GM18511 (cell line): Measurements from ENCODE around the gene TSHZ2.
"Not testable (repeated sequence)": the region's sequence is repeated elsewhere in the genome, so short reads cannot be mapped to it uniquely, and the experiment has no call there.

Experiments
- ATAC-seq: cut with Tn5 transposase; IDR thresholded peaks from one replicate; pipeline ENCODE4 v1.9.1; 2021; ENCODE audit warnings: mild to moderate bottlenecking, moderate library complexity; ENCODE audit not compliant: unreplicated experiment

TSHZ2 gene

DNA sequence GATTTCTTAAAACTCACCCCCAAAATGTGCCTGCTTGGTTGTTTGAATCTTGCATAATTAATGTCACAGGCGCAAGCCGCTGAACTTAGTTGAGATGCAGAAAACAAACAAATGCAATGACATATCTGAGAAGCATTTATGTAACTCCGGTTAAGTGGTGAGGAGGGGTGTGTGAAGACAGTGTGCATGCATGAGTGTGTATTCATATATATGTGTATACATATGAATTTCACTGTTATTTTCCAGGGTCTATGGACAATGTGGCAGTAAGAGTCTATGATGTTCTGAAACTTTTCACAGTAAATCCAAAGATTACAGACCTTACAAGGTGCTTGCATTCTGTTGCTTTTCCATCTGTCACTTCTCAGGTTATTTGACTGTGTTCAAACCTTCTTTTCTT is 518.5 kb downstream of the TSHZ2 start:
- no peak for ATAC-seq

DNA sequence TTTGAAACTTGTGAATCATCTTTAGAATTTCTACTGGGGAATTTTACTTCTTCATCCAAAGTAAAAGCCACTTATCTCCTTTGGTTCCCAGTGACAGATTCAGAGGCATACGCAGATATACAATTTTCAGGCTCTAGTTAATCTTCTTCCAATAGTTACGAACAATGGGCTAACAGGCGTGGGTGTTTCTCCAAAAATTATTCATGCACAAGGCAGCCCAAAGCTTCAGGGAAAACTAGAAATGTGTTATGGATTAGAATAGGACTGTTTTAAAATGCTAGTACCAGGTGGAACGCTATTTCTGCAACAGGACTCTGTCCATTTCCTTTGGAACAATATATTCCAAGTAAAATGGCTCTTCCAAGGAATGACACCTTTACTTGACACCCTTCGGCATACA is 519.3 kb downstream of the TSHZ2 start:
- ATAC-seq: no peak

DNA sequence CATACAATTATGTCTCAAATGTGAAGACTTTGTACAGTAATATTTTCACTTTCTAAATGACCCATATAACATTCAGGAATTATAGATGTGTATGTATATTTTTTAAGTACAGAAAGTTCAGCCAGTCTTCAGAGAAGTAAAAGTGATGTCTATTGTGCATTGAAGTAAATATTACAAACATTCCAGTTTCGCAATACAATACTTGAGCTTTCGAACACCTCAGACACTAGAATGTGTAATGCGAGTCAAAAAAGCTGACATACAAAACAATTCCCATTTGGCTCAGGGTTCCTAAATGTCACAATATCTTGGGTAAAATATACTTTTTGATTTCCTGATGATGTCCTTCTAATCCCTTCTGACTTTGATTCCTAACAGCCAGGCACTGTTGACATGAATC is 520.1 kb downstream of the TSHZ2 start:
- ATAC-seq: no peak

GRCh38 chr20:53493311-53493857 is 521.2 kb downstream of the TSHZ2 start:
- ATAC-seq: no peak

DNA sequence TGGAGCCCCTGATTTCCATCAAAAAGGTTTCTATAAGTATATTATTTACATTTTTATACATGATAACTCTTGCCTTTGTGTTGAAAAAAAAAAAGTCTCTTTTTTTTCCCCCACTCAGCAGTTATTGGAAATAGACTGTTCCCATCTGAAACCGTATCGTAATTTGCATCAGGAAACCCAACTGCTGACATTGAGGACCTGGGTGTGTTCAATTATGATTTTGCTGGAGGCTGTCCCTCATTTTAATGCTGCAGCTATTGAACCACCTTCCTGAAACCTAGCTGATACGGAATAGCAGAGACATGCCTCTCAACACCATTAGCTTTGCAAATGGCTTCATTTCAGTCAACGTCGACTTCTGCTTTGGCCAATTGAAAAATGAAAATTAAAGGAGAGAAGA is 522.6 kb downstream of the TSHZ2 start:
- ATAC-seq: no peak

DNA sequence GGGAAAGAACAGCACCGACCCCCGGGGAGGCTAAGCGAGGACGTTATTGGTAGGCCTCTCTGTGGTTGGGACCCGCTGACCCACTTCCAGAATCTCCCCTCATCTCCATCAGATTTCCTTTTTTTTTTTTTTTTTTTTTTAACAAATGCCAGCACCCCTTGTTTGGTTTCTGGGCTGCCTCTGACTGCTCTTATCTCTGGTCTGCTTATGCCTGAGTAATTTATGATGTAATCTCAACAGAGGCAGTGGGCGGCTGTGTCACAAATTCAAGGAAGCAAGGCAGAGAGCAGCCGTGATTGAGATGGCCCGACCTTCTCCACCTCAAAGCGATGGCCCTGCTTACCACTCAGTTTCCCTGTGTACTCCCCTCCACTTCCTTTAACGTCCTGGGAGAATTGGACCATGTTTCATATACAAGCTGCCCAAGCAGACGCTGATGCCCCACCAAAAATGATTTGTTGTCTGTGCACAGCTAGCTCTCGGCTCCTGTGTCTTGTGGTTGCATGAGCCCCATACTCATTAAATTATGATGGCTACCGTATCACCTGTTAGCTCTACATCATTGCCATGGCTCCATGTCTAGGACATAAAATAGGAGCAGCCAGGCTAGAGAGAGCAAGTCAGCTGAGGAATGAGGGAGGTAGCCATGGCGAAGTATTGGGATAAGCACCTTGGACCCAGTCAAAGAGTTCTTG is 523.4 kb downstream of the TSHZ2 start:
- no peak for ATAC-seq

- no peak for ATAC-seq
Observed at GRCh38 chr20:53497246-53497645, 525.1 kb downstream of the TSHZ2 start.

- ATAC-seq: no peak
Observed at GRCh38 chr20:53498341-53498740, 526.2 kb downstream of the TSHZ2 start.

DNA sequence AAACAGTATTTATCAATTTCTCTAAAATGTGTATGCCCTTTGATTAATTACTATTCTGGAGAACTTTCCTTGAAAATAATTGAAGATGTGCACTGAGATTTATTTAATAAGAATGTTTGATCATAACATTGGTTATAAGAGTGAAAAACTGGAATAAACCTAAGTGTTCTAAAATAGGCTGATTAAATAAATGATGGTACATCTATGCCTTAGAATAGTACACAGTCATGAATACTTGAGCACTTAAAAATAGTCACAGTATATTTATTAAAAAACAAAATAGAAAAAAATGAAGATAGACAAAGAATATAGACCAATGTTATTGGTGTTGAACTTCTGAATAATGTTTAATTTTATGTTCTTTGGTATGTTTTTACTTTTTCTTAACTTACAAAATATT is 528.5 kb downstream of the TSHZ2 start:
- ATAC-seq: no peak

- no peak for ATAC-seq
Observed at GRCh38 chr20:53502820-53503219, 530.7 kb downstream of the TSHZ2 start.

DNA sequence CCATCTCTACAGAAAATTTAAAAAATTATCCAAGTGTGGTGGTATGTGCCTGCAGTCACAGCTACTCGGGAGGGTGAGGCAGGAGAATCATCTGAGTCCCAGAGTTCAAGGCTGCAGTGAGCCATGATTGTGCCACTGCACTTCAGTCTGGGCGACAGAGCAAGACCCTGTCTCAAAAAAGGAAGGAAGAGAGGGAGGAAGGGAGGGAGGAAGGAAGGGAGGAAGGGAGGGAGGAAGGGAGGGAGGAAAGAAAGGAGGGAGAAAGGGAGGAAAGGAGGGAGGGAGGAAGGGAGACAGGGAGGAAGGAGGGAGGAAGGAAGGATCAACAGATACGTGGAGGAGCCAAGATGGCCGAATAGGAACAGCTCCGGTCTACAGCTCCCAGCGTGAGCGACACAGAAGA is 531.4 kb downstream of the TSHZ2 start:
- ATAC-seq: no peak

DNA sequence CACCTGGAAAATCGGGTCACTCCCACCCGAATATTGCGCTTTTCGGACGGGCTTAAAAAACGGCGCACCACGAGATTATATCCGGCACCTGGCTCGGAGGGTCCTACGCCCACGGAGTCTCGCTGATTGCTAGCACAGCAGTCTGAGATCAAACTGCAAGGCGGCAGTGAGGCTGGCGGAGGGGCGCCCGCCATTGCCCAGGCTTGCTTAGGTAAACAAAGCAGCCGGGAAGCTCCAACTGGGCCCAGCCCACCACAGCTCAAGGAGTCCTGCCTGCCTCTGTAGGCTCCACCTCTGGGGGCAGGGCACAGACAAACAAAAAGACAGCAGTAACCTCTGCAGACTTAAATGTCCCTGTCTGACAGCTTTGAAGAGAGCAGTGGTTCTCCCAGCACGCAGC is 531.9 kb downstream of the TSHZ2 start:
- not testable (repeated sequence) for ATAC-seq

DNA sequence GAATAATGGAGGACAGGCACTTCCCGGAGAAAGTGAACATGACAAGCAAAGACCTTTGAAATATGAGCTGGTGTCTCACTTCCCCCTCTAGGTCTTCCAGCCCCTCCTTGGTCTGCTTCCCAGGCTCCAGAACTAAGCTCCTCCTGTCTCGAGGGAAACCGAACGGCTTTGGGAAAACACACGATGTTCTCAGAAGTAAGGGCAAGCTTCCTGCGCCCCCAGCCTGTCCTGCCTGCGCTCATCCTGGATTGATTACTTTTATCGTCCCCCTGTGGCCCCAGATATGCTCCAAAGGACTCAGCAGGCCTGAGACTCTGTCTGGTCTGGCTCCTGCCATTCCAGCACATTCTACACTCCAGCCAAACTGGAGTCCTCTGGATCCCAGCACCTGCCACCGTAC is 538.1 kb downstream of the TSHZ2 start:
- no peak for ATAC-seq

DNA sequence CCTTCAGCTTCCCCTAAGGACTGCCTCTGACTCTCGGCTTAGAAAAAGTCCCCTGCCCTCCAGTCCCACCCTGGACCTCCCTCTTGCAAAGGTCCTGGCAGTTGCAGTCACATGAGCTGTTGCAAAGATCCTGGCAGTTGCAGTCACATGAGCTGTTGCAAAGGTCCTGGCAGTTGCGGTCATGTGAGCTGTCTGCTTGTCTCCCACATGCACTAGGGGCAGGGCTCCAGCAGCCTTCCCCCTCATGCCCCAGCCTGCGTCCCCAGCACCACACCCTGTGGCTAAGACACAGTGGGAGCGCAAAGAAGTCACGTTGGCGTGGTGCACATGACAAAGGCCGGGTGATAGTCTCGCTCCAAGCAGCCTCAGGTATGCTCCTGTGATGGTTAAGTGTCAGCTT is 538.5 kb downstream of the TSHZ2 start:
- no peak for ATAC-seq

DNA sequence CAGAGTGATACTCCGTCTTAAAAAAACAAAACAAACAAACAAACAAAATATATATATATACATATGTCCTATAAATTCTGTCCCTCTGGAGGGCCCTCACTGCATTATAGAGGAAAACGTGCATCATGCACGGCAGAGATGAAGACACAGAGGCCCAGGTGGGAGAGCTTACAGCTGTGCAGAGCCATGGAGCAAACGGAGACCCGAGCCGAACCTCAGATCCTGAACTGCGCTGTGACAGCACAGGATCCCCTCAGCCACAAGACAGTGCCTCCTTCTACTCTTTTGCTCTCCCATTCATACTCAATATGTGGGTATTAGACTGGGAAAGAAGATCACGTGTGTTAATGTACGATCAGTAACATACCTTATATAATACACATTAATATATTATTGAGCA is 539.9 kb downstream of the TSHZ2 start:
- no peak for ATAC-seq

GRCh38 chr20:53513168-53513488 is 541.0 kb downstream of the TSHZ2 start:
- no peak for ATAC-seq

DNA sequence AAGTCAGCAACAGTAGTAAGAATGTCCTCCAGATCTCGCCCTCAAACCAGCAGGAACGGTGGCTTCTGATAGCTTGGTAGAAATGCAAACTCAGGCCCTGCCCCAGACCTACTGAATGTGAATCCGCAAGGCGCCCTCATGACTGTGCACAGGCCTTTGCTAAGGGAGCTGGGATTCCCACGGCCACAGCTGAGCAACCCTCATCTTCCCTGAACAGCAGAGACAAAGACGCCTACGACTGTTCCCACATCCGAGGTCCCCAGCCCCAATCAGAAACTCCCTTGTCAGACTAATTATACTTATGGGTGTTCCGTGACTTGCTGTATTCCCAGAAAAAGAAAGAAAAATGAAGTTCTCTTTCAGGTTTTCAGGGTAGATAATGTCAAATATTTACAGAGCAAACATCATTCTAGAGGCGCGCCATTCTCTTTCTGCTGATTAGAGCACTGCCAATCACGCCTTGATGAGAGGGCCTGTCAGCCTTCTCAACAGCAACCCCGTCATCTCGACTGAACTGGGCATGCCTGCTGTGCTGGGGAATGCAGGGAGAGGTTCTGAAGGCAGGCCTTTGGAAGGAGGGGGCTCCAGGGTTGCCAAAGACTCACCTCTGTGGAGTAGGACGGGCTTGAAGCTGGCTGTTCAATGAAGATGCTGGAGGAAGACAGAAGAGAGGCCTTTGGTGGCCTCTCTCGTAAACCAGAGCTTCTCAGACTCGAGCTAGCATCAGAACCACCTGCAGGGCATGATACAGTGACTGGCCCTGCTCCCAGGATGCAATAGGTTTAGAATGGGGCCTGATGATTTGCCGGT is 541.5 kb downstream of the TSHZ2 start:
- no peak for ATAC-seq

DNA sequence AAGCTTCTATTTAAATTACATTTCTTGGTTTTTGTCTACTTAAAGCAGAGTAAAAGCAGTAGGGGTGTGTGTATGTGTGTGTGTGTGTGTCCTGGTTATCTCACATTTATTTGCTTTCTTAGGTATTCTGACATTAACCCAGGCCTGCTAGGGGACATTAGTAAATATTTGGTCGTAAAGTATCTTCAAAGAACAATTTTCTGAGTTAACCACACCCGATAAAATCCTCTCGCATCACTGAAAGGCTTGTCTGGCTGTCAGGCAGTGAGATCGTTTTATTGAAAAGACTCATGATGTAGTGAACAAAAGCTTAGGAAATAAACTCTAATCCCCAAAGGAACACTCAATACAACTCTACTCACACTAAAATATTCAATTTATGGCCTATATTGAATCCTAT is 543.6 kb downstream of the TSHZ2 start:
- ATAC-seq: no peak

DNA sequence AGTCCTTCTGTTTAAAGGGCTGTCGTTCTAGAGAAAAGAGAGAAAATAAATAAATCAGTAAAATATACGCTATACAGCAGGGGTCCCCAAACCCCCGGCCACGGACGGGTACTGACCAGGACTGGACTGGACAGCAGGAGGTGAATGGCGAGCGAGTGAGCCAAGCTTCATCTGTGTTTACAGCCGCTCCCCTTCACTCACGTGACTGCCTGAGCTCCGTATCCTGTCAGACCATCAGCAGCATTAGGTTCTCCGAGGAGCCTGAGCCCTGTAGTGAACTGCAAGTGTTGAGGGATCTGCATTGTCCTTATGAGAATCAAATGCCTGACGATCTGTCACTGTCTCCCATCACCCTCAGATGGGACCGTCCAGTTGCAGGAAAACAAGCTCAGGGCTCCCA is 545.0 kb downstream of the TSHZ2 start:
- no peak for ATAC-seq

DNA sequence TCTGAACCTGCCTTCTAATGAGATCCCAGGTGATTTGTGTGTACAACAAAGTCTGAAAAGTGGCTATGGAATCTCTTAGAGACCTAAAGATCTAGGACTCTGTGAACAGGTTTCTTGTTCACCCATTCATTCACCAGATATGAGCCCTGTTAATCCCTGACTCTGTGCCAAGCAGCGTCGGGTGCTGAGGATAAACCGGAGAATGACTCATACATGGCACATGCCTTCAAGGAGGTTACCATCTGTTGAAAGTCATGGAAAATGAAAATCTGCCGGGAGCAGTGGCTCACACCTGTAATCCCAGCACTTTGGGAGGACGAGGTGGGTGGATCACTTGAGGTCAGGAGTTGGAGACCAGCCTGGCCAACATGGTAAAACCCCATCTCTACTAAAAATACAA is 549.3 kb downstream of the TSHZ2 start:
- not testable (repeated sequence) for ATAC-seq

DNA sequence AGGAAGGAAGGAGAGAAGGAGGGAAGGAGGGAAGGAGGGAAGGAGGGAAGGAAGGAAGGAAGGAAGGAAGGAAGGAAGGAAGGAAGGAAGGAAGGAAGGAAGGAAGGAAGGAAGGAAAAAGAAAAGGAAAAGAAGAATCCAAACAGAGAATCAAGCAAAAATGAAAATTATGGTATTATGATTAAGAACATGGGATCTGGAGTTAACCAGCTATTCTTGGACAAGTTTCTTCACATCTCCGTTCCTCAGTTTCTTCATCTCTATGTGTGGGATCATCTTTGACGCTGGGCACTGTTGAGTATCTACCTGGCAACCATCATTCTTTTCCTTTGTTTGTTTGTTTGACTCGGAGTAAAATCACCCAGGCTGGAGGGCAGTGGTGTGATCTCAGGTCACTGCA is 549.9 kb downstream of the TSHZ2 start:
- ATAC-seq: no peak

DNA sequence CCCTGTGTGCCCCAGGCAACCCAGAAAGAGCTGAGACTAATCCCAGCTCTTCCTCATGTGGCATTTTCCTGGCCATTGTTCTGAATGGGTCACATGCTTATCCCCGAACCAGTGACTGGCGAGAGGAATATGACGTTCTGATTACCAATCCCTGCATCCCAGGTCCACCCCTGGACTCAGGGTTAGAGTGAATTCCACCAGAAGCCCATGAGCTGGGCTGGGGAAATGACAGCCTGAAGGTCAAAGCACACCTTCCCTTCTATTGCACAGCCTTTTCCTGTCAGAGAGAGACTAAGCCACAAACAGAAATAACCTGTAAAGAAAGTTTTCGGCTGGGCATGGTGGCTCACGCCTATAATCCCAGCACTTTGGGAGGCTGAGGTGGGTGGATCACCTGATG is 550.5 kb downstream of the TSHZ2 start:
- no peak for ATAC-seq
